SK-N-MC (cell line): ENCODE measurements around the gene BHLHE40.

Experiments used
- EZH2 ChIP-seq: fragments of 200-600 bp; sonication (generic); IDR thresholded peaks from one replicate; pipeline ENCODE4 v1.6.1; 2017; ENCODE audit warnings: antibody characterized with exemption
- POLR2AphosphoS5 ChIP-seq: IDR thresholded peaks from 2 replicates; pipeline ENCODE4 v1.6.1; 2012; ENCODE audit warnings: mild to moderate bottlenecking, low read depth, low read length, borderline replicate concordance

GRCh38 chr3:5023777-5024346 lies 44.6 kb downstream of the BHLHE40 start:
- no peak for TF ChIP-seq POLR2AphosphoS5
- no peak for TF ChIP-seq EZH2
